A549 (cell line): ENCODE data around the gene GUK1.

ENCODE experiments used
- CHD2 ChIP-seq: fragments of 150-350 bp; IDR thresholded peaks from 2 replicates; pipeline ENCODE4 v1.6.1; 2014; ENCODE audit warnings: low read length; ENCODE audit not compliant: partially characterized antibody
- CTCF ChIP-seq: fragments of >200 bp; sonication (Bioruptor Twin); formaldehyde crosslinking; IDR thresholded peaks from 3 replicates; pipeline ENCODE4 v1.5.1; 2016
- ESRRA ChIP-seq: fragments of 150-350 bp; IDR thresholded peaks from 2 replicates; pipeline ENCODE4 v1.6.1; 2014; ENCODE audit warnings: mild to moderate bottlenecking, low read length, borderline replicate concordance
- POLR2AphosphoS2 ChIP-seq: conservative IDR thresholded peaks from 2 replicates; pipeline ENCODE4 v1.6.1; 2012; ENCODE audit warnings: low read length, improper control_type of control experiment, inconsistent platforms
- SMC3 ChIP-seq: fragments of >200 bp; sonication (Bioruptor Twin); formaldehyde crosslinking; IDR thresholded peaks from 3 replicates; pipeline ENCODE4 v1.6.1; 2018; ENCODE audit warnings: inconsistent platforms
- ZFP36 ChIP-seq: fragments of 450-650 bp; IDR thresholded peaks from 2 replicates; pipeline ENCODE4 v1.6.1; 2014; ENCODE audit warnings: borderline replicate concordance; ENCODE audit not compliant: partially characterized antibody

- TF ChIP-seq CTCF (no peak), CHD2 (no peak), POLR2AphosphoS2 (no peak), ESRRA (no peak), ZFP36 (no peak), SMC3 (no peak)
Measured at GRCh38 chr1:228181645-228182034, 41.6 kb downstream of the GUK1 start.
